ENCODE measurements around the gene POLR3K.
"Not testable (repeated sequence)": the region's sequence is repeated elsewhere in the genome, so short reads cannot be mapped to it uniquely, and the experiment has no call there.

Gene POLR3K

DNA sequence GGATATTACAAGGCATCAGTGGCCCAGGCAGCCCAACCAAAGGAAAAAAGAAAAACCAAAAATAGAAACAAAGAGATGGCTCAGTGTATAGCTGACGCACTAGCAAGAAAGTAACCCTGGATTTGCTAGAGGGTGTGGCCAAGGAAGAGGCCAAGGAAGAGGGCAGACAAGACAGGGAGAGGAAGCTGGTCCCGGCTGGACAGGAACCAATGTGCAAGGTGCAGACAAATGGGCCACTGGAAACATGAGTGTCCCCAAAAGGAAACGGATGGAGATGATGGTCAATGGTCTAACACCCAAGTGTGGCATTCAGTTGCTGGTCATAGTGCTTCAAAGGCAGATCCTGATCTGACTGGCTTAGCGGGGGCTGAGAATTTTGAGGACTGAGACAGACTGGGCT, 10.7 kb downstream of the POLR3K start:
- no peak for DNase-seq (ENCODE audit: low read depth in 2 of 2)

DNA sequence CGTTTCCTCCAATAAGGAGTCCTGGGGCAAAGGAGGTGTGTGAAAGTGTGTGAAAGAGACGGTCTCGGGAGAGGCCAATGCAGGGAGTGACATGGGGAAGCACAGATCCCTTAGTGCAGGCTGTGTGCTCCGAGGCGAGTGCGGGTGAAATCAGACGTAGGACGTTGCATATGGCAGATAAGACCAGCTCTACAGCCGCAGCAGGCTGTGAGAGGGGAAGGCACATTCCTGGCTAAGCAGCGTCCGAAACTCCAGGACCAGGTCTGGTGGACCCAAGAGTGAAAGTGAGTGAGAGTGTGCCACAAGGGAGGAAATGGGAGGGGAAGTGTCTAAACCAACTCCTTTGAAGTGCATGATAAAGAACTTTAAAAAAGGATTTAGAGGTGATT, 11.3 kb downstream of the POLR3K start:
- no peak for DNase-seq (ENCODE audit: low read depth in 2 of 2)

DNA sequence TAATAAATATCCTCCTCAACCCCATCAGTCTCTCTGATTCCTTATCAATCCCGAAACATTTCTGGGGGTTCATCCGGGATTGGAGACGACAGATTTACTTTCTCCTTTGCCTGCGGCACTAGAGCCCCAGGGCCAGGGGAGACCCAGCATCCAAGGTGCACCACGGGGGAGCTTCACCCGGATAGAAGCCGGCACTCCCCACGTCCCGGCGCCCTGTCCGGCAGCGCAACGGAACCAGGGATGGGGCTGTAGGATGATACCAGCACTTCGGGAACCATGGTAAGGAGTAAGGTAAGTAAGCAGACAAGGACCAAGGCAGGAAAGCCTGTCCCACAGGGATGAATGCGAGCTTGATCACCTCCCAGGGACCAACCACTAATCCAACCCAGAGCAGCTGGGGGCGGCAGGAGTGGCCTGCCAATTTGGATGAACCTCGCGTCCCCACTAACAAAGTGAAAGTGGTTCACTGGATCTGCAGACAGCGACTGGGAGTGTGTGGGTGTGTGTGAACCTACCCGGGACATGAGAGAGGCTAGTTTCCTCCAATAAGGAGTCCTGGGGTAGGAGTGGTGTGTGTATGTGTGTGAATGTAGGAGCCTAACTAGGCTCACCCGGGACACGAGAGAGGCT, 11.9 kb downstream of the POLR3K start:
- DNase-seq (ENCODE audit: low read depth in 2 of 2) = no peak

DNA sequence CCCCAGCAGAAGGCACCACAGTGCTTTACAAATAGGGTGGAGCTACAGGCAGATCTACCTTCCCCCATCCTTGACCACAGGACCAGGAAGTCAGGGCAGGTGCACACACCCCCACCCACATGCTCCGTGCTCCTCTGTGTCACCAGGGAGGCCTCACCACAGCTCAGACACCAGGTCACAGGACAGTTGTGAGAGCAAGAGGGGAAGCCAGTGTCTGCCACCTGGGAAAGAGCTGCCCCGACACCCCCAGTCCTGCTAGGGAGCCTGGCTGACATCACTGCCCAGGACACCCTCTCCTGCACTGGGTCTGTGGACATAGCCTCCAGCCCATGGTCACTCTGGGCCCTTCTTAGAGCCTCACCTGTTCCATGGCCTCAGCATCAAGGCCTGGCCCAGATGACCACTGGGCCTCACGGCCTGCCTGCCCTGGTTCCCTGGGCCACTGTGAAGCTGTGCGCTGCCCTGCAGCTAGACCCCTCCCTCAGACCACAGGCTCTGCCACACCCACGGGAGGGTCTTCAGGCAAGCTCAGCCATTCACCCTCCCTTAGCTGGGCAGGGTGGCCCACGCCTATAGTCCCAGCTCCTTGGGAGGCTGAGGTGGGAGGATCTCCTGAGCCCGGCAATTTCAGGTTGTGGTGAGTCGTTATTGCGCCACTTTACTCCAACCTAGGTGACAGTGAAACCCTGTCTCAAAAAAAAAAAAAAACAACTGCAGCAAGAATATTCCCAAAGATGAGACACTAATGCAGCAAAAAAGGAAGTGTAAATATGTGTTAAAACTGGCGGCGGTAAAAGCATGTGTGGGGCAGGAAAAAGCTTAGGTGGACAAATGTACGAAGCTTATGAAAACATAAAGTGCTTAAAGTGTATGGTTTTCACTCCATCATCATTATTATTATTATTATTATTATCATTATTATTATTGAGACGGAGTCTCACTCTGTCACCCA, 14.2 kb downstream of the POLR3K start:
- peak; percentile 15 to 32 for DNase-seq (ENCODE audit: low read depth in 2 of 2)

DNA sequence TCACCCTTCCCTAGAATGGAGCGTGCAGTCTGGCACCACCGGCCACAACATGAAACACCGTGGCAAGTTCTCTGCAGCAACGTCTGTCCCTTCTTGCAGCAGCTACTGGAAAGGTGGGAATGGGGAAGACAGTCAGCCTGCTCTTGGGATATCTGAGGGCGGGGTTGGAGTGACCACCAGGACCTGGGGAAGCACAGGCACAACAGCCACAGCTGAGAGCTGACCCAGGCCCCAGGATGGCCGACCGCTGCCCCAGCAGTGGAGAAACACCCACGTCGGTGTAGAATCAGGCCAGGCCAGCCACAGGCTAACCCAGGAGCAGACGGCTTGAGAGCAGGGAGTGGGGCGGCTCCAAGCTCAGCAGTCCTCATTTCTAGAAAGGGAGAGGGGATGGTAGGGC, 15.2 kb downstream of the POLR3K start:
- not testable (repeated sequence) for DNase-seq (ENCODE audit: low read depth in 2 of 2)

DNA sequence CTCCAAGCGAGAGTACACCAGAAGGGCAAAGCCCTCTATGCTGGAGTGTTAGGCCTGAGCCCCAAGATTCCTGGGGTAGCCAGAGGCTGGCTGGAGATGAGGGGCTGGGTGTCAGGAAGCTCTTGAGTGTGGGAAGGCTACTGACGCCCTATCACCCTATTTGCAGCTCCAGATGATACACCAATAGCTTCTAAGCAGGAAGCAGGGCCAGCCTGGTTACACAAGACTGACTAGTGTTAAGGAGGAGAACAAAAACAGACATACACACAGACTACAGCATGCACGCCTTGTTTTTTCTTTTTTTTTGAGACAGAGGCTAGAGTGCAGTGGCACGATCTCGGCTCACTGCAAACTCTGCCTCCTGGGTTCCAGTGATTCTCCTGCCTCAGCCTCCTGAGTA, 15.9 kb downstream of the POLR3K start:
- no peak for DNase-seq (ENCODE audit: low read depth in 2 of 2)

DNA sequence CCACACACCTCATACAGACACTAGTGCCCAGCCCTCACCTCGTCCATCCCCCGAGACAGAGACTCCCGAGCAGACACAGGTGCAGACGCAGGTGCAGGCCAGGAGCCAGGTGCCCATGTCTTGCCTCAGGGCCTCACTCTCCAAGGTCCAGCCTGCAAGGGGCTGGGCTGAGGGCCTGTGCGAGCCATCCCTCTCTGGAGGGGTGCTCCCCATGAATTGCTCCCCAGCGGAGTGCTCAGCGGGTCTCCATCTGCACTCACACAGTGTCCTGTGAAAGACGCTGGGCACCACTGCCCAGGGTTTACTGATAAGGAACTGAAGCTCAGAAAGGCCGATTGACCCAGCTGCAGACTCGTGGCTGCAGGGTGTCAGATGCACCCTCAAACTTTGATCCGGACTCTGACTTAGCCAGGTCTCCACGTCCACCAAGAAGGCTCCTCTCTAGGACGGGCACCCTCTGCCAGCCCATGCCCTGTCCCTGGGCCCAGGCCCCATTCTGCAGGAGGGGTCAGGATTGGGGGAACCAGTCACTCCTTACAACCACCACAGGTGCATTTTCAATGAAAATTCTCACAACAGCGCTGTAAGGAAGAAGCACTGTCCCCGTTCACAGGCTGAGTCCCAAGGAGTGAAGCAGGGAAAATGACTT, 16.9 kb downstream of the POLR3K start:
- DNase-seq (ENCODE audit: low read depth in 2 of 2) = no peak

DNA sequence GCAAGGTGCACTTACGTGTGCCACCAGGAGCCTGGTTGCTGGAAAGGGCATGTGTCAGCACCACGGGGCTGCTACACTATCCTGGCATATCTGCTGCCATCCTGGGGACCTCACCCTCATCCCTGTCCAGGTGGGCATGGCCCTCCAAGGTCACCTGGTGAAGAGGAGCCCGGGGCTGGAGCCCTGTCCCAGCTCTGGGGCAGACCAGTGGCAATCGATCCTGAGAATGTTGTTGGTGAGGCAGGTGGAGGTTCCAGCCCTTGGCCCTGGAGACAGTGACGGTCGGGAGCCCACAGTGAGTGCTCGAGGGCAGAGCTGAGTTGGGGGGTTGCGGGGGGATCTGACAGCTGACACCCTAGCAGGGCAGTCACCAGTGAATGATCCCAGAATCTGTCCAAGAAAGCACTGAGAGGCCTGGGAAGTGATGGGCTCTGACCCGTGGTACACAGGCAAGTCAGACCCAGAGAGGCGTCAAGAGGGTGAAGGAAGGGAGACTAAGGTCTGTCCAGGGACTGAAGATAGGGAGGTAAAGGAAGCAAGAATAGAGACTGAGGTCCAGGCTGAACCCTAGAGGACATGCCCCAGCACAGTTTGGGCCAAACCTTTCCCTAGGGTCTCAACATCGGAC, 17.6 kb downstream of the POLR3K start:
- no peak for DNase-seq (ENCODE audit: low read depth in 2 of 2)

DNA sequence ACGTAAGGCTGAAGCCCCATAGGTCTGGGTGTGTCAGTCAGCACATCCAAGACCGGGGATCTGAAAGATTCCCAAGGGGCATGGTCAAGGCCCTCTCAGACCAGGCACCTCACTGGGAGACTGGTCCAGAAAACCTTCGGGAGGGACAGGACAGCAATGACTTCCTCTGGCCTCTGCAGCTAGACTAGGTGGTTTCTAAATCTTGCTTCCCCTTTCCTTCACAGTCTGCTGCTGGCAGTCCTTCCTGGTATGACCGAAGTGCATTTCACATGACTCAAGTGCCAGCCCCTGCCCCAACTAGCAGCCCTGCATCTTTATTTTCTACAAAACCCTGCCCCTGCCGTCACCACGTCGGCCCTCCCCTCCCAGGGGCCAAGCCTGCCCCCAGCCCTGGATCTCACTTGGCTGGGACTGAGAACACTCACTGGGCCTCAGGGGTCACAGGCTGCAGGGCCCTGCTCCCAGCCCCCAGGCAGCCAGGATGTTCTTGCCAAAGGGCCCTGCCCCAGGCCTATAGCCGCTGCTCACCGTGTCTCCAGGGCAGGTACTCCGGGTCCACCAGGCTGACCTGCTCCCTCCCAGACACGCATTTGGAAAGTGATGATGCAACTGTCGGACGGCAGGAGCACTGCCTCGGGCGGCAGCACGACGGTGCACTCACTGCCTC, 18.3 kb downstream of the POLR3K start:
- no peak for DNase-seq (ENCODE audit: low read depth in 2 of 2)

DNA sequence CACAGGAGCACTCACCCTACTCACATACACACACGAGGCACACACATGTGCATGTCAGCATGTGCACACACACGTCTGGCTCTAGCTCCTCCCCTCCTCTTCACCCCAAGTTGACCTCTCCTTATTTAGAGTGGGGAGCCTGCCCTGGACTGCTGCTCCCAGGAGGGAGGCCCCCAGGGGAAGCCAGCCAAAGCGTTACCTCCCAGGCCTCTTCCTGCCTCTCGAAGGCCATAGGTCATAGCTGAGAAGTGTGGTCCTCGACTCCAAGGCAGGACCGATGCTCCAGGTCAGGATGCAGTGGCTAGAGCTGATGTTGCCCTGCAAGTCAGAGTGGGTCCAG, 18.8 kb downstream of the POLR3K start:
- DNase-seq (ENCODE audit: low read depth in 2 of 2) = no peak

DNA sequence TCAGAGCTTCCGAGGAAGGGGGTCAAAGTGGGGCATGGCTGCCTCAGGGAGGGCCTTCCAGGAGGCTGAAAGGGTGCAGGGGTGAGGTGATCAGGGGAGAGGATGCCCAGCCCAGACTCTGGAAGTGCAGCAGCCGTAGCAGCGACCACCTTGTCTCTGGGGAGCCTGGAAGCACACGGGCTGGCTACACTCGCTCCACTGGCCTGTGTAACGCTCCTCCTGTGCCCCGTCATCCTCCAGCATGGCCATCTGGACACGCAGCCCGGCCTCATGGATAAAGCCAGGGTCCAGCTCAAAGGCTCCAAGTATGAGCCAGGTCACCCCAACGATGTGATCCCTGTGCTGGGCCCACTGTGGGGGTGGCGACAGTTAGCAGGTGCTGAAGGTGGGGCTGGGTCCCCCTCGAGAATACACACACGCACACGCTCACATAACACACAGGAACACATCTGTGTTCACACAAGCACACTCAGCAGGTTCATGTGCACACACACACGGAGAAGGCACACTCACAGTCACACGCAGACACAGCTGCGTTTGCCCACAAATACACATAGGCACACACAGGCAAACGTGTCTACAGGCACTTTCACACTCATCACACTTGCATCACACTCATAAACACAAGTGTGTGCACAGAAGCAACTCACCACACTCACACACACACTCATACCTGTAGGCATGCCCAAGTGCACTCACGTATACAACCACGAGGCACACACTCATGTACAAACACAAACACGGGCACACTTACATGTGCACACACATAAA, 19.3 kb downstream of the POLR3K start:
- no peak for DNase-seq (ENCODE audit: low read depth in 2 of 2)

DNA sequence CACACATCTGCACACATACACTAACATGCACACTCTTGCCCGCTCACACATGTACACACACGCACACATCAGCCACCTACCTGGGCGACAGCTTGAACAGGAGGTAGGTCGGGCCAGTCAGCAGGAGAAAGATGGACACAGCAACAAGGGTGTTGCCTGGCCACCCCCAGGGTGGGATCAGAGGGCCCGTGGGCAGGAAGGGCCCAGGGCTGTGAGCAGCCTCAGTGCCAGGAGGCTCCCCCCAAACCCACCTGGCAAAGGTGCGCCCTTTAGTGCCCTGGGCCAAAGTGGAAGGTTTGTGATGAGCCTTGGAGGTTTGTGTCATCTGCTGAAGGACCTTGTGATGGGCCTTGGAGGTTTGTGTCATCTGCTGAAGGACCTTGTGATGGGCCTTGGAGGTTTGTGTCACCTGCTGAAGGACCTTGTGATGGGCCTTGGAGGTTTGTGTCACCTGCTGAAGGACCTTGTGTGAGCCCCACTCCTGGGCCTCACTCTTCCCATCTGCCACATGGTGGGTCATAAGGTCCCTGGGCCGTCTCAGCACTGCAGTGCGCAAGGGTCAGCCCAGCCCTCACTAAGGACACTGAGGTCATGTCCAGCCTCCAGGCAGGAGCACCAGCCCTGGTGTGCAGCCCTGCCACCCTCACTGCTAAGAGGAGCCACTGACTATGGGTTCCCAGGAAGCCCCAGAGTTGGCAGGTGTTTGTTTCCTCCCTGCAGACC, 20.1 kb downstream of the POLR3K start:
- DNase-seq (ENCODE audit: low read depth in 2 of 2) = not testable (repeated sequence)

DNA sequence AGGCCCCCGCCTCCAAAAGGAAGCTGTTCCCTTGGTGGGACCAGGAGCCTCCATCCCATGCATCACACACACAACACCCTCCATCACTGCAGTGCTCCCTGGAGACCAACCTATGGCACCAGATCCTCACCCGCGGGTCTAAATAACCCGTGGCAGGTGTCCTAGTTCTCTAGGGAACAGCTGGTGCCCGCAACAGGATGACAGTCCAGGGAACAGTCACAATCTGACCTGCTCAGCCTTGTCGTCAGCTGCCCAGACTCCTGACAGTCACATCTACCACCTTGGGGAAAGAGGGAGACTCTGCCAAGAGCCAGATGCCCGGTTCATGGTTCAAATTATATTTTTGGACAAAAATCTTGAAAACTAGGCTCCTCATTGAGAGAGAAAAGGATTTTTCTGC, 22.8 kb downstream of the POLR3K start:
- not testable (repeated sequence) for DNase-seq (ENCODE audit: low read depth in 2 of 2)

DNA sequence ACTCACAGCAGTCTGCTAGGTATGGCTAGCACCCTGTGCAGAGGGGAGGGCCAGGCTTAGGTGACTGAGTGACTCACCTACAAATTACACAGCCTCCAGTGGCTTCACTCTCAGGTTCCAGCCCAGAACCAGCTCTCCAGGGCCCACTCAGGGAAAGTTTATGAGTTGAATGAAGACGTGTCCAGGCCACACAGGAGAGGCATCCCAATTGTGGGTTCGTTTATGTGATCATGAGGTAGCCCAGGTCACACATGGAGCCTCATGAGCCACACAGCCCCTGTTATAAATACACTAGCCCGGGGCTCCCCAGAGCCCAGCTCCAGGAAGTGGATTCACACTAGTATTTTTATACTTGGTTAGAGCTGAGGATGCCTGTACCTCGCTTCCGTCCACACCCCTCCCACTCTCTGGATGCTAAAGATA, 27.5 kb downstream of the POLR3K start:
- DNase-seq (ENCODE audit: low read depth in 2 of 2) = not testable (repeated sequence)

DNA sequence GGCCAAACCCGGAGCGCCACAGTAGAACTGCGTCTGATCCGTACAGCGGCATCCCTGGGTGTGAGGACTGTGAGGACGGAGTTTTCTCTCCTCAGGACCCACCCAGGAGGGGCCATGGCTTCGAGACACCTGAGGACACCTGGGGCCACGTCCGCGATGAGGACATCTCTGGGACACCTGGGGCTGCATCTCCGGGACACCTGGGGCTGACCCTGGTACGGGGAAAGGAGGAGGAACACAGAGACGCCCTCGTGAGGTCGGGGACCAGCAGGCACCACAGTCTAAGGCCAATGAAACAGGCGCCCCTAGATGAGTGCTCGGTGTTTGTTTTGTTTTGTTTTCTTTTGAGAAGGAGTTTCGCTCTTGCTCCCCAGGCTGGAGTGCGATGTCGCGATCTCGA, 29.3 kb downstream of the POLR3K start:
- DNase-seq (ENCODE audit: low read depth in 2 of 2) = not testable (repeated sequence)

DNA sequence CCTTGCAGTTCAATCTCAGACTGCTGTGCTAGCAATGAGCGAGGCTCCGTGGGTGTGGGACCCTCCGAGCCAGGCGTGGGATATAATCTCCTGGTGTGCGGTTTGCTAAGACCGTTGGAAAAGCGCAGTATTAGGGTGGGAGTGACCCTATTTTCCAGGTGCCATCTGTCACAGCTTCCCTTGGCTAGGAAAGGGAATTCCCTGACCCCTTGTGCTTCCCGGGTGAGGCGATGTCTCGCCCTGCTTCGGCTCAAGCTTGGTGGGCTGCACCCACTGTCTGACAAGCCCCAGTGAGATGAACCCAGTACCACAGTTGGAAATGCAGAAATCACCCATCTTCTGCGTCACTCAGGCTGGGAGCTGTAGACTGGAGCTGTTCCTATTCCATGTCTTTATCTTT, 32.5 kb downstream of the POLR3K start:
- DNase-seq (ENCODE audit: low read depth in 2 of 2) = not testable (repeated sequence)

DNA sequence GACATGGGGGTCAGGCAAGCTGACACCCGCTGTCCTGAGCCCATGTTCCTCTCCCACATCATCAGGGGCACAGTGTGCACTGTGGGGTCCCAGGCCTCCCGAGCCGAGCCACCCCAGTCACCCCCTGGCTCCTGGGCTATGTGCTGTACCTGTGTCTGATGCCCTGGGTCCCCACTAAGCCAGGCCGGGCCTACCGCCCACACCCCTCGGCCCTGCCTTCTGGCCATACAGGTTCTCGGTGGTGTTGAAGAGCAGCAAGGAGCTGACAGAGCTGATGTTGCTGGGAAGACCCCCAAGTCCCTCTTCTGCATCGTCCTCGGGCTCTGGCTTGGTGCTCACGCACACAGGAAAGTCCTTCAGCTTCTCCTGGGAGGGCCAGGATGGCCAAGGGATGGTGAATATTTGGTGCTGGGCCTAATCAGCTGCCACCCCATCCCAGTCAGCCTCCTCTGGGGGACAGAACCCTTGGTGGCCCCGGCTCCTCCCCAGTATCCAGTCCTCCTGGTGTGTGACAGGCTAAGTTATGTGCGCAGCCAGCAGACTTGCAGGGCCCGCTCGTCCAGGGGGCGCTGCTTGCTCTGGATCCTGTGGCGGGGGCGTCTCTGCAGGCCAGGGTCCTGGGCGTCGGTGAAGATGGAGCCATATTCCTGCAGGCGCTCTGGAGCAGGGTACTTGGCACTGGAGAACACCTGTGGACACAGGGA, 36.2 kb downstream of the POLR3K start:
- not testable (repeated sequence) for DNase-seq (ENCODE audit: low read depth in 2 of 2)

DNA sequence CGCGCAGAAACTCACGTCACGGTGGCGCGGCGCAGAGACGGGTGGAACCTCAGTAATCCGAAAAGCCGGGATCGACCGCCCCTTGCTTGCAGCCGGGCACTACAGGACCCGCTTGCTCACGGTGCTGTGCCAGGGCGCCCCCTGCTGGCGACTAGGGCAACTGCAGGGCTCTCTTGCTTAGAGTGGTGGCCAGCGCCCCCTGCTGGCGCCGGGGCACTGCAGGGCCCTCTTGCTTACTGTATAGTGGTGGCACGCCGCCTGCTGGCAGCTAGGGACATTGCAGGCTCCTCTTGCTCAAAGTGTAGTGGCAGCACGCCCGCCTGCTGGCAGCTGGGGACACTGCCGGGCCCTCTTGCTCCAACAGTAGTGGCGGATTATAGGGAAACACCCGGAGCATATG, 42.6 kb downstream of the POLR3K start:
- DNase-seq (ENCODE audit: low read depth in 2 of 2) = peak; percentile 68 to 83

DNA sequence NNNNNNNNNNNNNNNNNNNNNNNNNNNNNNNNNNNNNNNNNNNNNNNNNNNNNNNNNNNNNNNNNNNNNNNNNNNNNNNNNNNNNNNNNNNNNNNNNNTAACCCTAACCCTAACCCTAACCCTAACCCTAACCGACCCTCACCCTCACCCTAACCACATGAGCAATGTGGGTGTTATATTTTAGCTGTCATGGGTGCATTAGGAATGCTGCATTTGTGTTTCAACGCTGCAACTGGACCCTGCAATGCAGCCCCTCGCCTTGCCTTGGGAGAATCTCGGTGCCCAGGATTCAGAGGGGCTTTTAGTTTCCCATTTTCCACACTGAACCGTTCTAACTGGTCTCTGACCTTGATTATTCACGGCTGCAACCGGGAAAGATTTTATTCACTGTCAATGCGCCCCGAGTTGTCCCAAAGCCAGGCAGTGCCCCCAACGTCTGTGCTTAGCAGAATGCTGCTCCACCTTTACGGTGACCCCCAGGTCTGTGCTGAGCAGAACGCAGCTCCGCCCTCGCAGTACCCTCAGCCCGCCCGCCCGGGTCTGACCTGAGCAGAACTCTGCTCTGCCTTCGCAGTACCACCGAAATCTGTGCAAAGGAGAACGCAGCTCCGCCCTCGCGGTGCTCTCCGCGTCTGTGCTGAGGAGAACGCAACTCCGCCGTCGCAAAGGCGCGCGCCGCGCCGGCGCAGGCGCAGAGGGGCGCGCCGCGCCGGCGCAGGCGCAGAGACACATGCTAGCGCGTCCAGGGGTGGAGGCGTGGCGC, 43.3 kb downstream of the POLR3K start:
- DNase-seq (ENCODE audit: low read depth in 2 of 2) = no peak
